Activated CD8-positive, alpha-beta memory T cell treated with anti-CD3 and anti-CD28 coated beads, Interleukin-2, amount 10 ng/mL, durations not matched to agents 7 days and 5 days (primary cell): Measurements from ENCODE around the gene CCDC66. TPM values are rescaled to one million over a fixed set of nuclear protein-coding genes. Genes with fewer than 3 reads are reported as not detected.
"Not testable (repeated sequence)": the region's sequence is repeated elsewhere in the genome, so short reads cannot be mapped to it uniquely, and the experiment has no call there.

ENCODE experiments used
- ATAC-seq: fragments of 150-1000 bp; cut with Tn5 transposase; one replicate; pipeline ENCODE4 v1.10.0; 2021; ENCODE audit warnings: moderate library complexity
- CTCF ChIA-PET: fragments of 350-600 bp; sonication (Branson Sonifier 250); formaldehyde crosslinking; loops from one replicate; lab custom pipeline; 2021; ENCODE audit warnings: antibody characterized with exemption; lab: Charles Lee
- DNase-seq: peaks from one replicate; pipeline ENCODE4 v3.0.0-alpha.2; 2020
- H3K27ac Mint-ChIP-seq: one replicate; pipeline ENCODE4 v1.8.0; 2021; ENCODE audit warnings: mild to moderate bottlenecking, mixed read lengths
- H3K27me3 Mint-ChIP-seq: one replicate; pipeline ENCODE4 v1.8.0; 2021; ENCODE audit warnings: mixed read lengths
- H3K36me3 Mint-ChIP-seq: one replicate; pipeline ENCODE4 v1.8.0; 2021; ENCODE audit warnings: mild to moderate bottlenecking, mixed read lengths
- H3K4me1 Mint-ChIP-seq: one replicate; pipeline ENCODE4 v1.8.0; 2021; ENCODE audit warnings: mixed read lengths
- H3K4me3 Mint-ChIP-seq: one replicate; pipeline ENCODE4 v1.8.0; 2021; ENCODE audit warnings: mild to moderate bottlenecking, moderate library complexity, mixed read lengths
- H3K9me3 Mint-ChIP-seq: one replicate; pipeline ENCODE4 v1.8.0; 2022; ENCODE audit warnings: low read depth, mixed read lengths
- total RNA-seq, 2 experiments: library from RNA; stranded (reverse); gene quantifications; one replicate each; pipeline ENCODE4 v1.2.3, GENCODE V29; 2021

CCDC66 gene
- 10 to 100 TPM; 40.8 to 47.8 TPM for total RNA-seq

DNA sequence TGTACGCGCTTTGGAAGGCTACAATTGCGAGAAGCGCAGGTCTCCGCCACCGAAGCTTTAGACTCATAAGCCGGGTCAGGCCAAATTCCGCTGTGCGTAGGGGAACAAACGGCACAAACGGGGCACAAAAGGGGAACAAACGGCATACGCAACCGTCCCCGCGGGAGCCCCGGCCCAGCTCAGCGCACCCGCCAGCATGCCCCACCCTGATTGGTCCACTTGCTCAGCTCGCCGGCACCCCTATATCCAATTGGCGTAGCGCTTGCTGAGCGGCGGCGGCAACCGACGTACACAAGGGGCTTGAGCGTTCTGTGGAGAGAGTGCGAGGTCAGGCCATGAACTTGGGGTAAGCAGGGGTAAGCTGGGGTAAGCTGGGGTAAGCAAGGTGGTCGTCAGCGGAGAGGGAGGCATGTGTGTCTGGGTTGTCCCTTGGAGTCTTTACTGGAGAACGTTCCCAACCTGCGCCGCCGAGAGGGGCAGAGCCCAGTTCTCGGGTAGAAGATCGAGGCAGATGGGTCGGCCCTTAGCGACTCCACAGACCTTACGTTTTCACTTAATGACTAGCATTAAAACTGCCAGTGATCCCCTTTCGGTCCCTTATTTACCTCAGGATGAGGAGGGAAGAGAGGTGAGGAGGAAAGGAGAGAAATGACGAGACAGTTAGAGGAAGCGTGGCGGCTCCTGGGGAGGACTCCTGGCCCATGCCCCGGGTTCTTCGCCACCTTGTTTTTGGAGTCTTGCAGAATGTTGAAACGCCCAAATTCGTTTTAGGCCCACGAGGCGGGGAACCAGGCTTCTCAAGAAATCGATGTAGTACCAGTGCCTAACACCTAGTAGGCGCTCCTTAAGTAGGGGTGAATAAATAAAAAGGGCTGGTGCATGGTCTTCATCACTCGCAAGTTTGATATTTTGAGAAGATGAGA lies at the start of gene CCDC66:
Gene CCDC66 (plus strand): TSS at position 268 of the 923 bp plus-strand sequence. CDS start 68 bp downstream, at position 336.
- Mint-ChIP-seq H3K9me3 (peaks cover 3% of the 10 kb centered on the region), H3K36me3 (peaks cover 15% of the 10 kb centered on the region), H3K4me3 (peak within 1 kb of the TSS; percentile 99), H3K27me3 (peaks cover 13% of the 10 kb centered on the region), H3K4me1 (peaks cover 20% of the 10 kb centered on the region), H3K27ac (peak within 1 kb of the TSS; percentile 99)
- peak; percentile 99 for ATAC-seq
- CTCF ChIA-PET: interaction anchor here (0.7 to 2.3 kb wide), 12 partner anchors 9 to 431 kb away, joined by 3 to 11 read pairs (median 5); partner anchors contain the start of gene ARHGEF3
- peak; percentile 96 for DNase-seq

DNA sequence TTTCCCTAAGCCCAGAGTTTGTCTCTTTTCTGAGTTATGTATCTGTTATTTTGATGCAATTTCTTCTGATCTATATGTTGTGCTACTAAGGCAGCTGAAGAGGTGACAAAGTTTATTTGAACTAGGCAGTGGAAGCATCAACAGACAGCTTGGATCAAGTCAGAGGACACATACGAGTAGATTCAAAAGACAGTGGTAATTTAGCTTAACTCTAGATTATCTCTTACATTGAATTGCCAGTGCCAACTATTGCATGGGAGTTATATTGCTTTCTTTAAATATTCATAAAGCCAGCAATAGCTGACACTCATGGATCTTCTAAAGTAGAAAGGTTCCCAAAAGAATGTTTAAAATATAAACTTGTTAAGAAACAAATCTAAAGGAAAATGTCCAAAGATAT lies 37.3 kb upstream of the CCDC66 start:
- no peak for DNase-seq
- no peak for ATAC-seq
- Mint-ChIP-seq H3K36me3 (no peaks in the 10 kb centered on the region), H3K27me3 (peaks cover 21% of the 10 kb centered on the region), H3K9me3 (no peaks in the 10 kb centered on the region), H3K4me3 (no peak overlapping the region), H3K27ac (no peak overlapping the region), H3K4me1 (no peaks in the 10 kb centered on the region)
- CTCF ChIA-PET: no interaction called here

DNA sequence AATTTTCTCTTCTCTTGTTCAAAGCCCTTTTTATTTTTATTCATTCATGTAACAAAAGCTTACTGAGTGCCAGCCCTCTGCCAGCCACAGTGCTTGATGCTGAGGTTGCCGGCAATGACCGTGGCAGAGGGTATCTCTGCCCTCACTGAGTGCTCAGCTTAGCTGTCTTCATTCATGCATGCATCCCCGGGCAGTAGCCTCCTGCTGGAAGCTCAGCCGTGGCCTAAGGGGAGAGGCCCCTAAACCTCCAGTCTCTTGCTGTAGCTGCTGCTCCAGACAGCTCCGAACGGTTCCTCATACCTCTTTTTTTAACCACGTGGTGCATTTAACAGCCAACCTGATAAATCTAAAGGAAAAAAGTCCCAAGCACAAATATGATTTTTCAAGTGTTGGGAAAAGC lies 34.6 kb upstream of the CCDC66 start:
- H3K4me3 Mint-ChIP-seq: no peak overlapping the region
- no peaks in the 10 kb centered on the region for H3K36me3 Mint-ChIP-seq
- no peak overlapping the region for H3K27ac Mint-ChIP-seq
- H3K9me3 Mint-ChIP-seq: no peaks in the 10 kb centered on the region
- DNase-seq (no peak), ATAC-seq (no peak)
- H3K27me3 Mint-ChIP-seq: peaks cover 19% of the 10 kb centered on the region
- H3K4me1 Mint-ChIP-seq: no peaks in the 10 kb centered on the region
- CTCF ChIA-PET: no interaction called here

DNA sequence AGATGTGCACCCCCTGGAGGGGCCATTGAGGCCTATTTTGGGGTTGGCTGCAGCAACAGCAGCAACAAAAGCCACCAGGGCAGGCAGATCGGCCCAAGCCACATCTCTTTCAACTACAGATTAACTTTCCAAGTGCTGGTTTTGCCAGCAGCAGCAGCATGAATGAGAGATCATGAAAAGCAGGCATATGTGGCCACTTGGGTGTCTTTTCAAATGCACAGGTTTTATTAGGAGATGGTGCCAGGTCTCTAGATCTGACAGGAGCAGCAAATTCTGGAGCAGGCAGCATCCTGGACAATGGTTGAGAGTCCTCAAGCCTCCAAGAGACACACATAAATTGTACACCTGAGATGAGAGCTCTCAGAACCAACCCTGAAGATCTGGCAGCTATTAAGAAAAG lies 31.7 kb upstream of the CCDC66 start:
- H3K4me3 Mint-ChIP-seq: no peak overlapping the region
- H3K27ac Mint-ChIP-seq: no peak overlapping the region
- no peaks in the 10 kb centered on the region for H3K4me1 Mint-ChIP-seq
- ATAC-seq (no peak), DNase-seq (no peak)
- peaks cover 10% of the 10 kb centered on the region for H3K27me3 Mint-ChIP-seq
- no peaks in the 10 kb centered on the region for H3K9me3 Mint-ChIP-seq
- CTCF ChIA-PET: no interaction called here
- H3K36me3 Mint-ChIP-seq: no peaks in the 10 kb centered on the region

DNA sequence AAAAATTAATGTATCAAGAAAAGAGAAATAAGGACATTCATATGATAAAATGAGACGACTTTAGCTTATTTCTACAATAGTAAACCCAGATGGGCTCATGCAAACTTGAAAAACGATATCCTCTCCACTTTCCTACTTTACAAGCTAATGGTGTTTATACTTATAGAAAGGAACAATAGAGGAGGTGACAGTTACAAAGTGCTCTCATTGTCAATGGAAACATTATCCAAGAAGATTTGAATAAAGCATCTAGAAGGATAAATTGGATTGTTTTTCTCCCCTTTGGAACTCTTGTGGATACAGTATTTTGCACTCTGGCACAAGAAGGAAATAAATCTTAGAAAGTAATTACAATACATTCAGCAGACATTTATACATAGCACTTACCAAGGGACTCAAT lies 20.2 kb upstream of the CCDC66 start:
- no peak for ATAC-seq
- H3K27me3 Mint-ChIP-seq: peaks cover 22% of the 10 kb centered on the region
- no peak overlapping the region for H3K27ac Mint-ChIP-seq
- CTCF ChIA-PET: no interaction called here
- DNase-seq: no peak
- H3K36me3 Mint-ChIP-seq: no peaks in the 10 kb centered on the region
- H3K4me3 Mint-ChIP-seq: no peak overlapping the region
- H3K9me3 Mint-ChIP-seq: no peaks in the 10 kb centered on the region
- H3K4me1 Mint-ChIP-seq: no peaks in the 10 kb centered on the region

DNA sequence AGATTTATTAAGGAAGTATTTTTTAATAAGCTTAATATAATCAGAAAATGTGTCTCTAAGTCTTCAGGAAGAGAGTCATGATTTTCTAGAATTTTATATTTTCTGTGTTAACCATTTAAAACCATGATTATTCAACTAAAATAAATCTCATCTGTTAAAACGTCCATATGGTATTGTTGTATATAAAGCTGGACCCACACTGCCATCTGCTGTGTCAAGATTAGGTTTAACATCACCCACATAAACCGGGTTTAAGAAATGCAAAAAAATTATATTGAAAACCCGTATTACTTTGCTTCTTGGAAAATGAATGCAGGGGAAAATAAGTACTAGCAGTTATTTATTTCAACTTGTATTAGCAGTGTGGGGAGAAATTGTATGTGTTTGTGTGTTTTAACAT lies 9.5 kb upstream of the CCDC66 start:
- Mint-ChIP-seq H3K9me3 (peaks cover 6% of the 10 kb centered on the region), H3K4me3 (no peak overlapping the region), H3K27ac (no peak overlapping the region), H3K27me3 (peaks cover 31% of the 10 kb centered on the region), H3K36me3 (no peaks in the 10 kb centered on the region), H3K4me1 (no peaks in the 10 kb centered on the region)
- no peak for ATAC-seq
- CTCF ChIA-PET: no interaction called here
- no peak for DNase-seq

DNA sequence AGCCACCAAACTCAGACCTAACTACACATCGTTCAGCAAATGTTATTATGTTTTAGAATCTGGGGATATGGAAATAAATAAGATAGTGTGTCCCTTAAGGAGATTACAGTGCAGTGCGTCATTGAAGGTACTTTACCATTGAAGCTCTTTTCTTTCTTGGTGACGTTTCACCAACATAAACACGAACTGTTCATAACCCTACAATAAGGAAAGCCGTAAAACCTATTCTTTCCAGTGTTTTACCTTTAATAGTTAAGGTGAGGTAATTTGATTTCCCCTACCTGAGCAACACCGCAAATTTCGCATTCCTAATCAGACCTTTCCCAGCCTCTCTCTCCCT lies 826 bp downstream of the CCDC66 start:
- peak; percentile 10 for ATAC-seq
- Mint-ChIP-seq H3K4me1 (peaks cover 20% of the 10 kb centered on the region), H3K36me3 (peaks cover 15% of the 10 kb centered on the region), H3K27me3 (peaks cover 13% of the 10 kb centered on the region), H3K27ac (peak overlapping the region; percentile 99), H3K4me3 (peak overlapping the region; percentile 99), H3K9me3 (no peaks in the 10 kb centered on the region)
- DNase-seq: no peak
- CTCF ChIA-PET: interaction anchor here (0.9 to 2.3 kb wide), 7 partner anchors 9 to 242 kb away, joined by 3 to 11 read pairs (median 6); no protein-coding TSS in a partner anchor

DNA sequence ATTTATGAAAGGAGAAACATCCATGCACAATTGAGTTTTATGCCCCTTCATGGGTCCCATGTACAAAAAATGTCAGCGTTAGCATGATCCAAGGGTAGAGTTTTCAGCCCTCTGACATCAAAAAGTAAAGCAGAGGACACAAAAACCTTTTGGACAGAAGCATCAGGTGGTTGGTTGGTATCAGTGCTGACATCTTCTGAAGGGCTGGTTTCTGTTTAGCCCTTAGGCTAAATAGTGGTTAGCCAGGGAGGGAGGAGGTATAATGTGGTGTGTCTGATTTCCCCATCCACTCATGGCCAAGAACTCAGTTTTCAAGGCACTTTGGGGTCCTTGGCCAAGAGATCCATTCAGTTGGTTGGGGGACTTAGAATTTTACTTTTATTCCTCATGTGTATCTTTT lies 16.5 kb downstream of the CCDC66 start:
- Mint-ChIP-seq H3K4me3 (no peak overlapping the region), H3K4me1 (peaks cover 7% of the 10 kb centered on the region), H3K9me3 (peaks cover 4% of the 10 kb centered on the region), H3K27ac (no peak overlapping the region), H3K36me3 (peaks cover 66% of the 10 kb centered on the region), H3K27me3 (no peaks in the 10 kb centered on the region)
- ATAC-seq (no peak), DNase-seq (no peak)
- CTCF ChIA-PET: no interaction called here

DNA sequence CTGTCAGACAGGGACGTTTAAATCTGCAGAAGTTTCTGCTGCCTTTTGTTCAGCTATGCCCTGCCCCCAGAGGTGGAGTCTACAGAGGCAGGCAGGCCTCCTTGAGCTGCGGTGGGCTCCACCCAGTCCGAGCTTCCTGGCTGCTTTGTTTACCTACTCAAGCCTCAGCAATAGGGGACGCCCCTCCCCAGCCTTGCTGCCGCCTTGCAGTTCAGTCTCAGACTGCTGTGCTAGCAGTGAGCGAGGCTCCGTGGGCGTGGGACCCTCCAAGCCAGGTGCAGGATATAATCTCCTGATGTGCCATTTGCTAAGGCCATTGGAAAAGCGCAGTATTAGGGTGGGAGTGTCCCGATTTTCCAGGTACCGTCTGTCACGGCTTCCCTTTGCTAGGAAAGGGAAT lies 25.0 kb downstream of the CCDC66 start:
- CTCF ChIA-PET, H3K27ac Mint-ChIP-seq: not testable (repeated sequence)

DNA sequence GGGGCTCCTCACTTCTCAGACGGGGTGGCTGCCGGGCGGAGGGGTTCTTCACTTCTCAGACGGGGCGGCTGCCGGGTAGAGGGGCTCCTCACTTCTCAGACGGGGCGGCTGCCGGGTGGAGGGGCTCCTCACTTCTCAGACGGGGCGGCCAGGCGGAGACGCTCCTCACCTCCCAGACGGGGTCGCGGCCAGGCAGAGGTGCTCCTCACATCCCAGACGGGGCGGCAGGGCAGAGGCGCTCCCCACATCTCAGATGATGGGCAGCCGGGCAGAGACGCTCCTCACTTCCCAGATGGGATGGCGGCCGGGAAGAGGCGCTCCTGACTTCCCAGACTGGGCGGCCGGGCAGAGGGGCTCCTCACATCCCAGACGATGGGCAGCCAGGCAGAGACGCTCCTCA lies 27.3 kb downstream of the CCDC66 start:
- H3K4me3 Mint-ChIP-seq, DNase-seq, ATAC-seq, H3K4me1 Mint-ChIP-seq, H3K9me3 Mint-ChIP-seq, CTCF ChIA-PET, H3K27me3 Mint-ChIP-seq, H3K27ac Mint-ChIP-seq: not testable (repeated sequence)
- H3K36me3 Mint-ChIP-seq: peaks cover 48% of the 10 kb centered on the region

More for the DNA sequence above, 25.0 kb downstream of the CCDC66 start:
- H3K4me1 Mint-ChIP-seq, H3K9me3 Mint-ChIP-seq, ATAC-seq, H3K4me3 Mint-ChIP-seq, H3K27me3 Mint-ChIP-seq, DNase-seq: not testable (repeated sequence)
- H3K36me3 Mint-ChIP-seq: peaks cover 68% of the 10 kb centered on the region

DNA sequence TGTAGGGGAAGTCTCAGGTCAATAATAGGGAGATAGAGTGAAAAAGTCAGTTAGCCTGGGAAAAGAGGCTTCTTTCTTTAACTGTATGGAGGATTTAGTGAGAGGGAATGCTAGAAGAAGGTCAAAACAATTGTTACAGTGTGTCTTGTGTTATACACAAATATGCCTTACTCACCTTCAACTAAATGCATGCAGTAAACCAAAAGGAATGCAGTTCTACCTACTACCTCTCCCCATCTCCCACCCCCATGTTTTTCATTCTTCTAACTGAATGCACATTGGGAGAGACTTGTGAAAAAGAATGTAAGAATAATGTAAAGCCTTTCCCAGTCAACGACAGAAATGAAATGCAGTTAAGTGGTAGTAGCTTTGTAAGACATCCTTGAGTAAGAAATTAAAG lies 33.8 kb downstream of the CCDC66 start:
- CTCF ChIA-PET: no interaction called here
- Mint-ChIP-seq H3K27me3 (no peaks in the 10 kb centered on the region), H3K4me1 (peaks cover 13% of the 10 kb centered on the region), H3K27ac (peak overlapping the region; percentile 7), H3K9me3 (no peaks in the 10 kb centered on the region), H3K4me3 (no peak overlapping the region), H3K36me3 (peaks cover 19% of the 10 kb centered on the region)
- DNase-seq (no peak), ATAC-seq (no peak)

DNA sequence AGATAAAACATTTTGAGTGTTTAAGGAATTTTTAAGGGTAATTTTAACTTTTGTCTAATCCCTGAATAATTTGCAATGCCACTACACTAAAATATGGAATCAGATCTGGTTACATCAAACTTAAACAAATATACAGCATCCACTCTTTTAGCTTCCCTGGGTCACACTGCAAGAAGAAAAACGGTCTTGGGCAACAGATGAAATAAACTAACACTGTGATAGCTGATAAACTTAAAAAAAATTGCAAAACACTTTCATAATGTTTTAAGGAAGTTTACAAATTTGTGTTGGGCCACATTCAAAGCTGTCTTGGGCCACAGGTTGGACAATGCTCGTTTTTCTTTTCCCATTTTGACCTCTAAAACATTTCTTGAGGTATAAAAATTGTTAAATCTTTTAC lies 34.3 kb downstream of the CCDC66 start:
- Mint-ChIP-seq H3K4me1 (peaks cover 15% of the 10 kb centered on the region), H3K36me3 (peaks cover 20% of the 10 kb centered on the region), H3K4me3 (no peak overlapping the region), H3K27ac (no peak overlapping the region), H3K9me3 (no peaks in the 10 kb centered on the region), H3K27me3 (no peaks in the 10 kb centered on the region)
- DNase-seq (no peak), ATAC-seq (no peak)
- CTCF ChIA-PET: interaction anchor here (1.0 kb wide), 1 partner anchor 34 kb away, joined by 3 read pairs; the partner anchor contains the start of gene CCDC66

DNA sequence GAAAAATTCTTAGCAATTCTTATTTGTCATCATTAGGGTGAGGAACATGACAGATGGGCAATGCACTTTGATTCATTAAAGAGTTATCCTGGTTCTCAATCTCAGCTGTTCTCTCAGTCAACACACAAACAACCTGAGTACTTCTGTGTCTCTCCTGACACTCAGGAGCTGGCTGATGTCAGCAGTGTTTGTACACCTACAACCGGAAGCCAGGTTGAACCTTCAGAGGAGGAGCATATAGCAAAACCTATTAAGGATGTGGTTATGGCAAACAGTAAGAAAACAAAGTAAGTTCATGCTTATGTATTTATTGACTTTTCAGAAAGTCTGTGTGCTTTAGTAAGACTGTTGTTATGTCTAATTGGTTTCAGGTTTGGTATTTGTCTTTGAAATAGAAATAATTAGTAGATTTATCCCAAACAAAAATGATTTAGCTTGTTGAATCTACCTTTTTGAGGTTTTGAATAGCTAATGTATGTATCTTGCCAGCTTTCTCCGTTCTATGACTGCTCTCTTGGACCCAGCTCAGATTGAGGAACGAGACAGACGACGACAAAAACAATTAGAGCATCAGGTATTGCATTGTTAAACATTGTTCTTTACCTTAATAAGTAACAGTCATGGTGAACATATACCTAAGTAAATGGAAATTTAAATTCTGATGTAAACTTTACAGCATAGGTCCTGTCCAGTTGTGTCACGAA lies 36.6 kb downstream of the CCDC66 start:
- peaks cover 25% of the 10 kb centered on the region for H3K4me1 Mint-ChIP-seq
- peak; percentile 79 for DNase-seq
- CTCF ChIA-PET: interaction anchor here (0.8 to 1.1 kb wide), 4 partner anchors 16 to 37 kb away, joined by 3 to 5 read pairs (median 4); partner anchors contain the start of gene CCDC66
- peak overlapping the region; percentile 88 for H3K27ac Mint-ChIP-seq
- peak; percentile 99 for ATAC-seq
- H3K36me3 Mint-ChIP-seq: peaks cover 39% of the 10 kb centered on the region
- peaks cover 2% of the 10 kb centered on the region for H3K9me3 Mint-ChIP-seq
- no peaks in the 10 kb centered on the region for H3K27me3 Mint-ChIP-seq
- H3K4me3 Mint-ChIP-seq: peak overlapping the region; percentile 19
